ENCODE measurements around the gene CD101. TPM values are rescaled to one million over a fixed set of nuclear protein-coding genes. Genes with fewer than 3 reads are reported as not detected.

CD101 gene
- polyA plus RNA-seq, 6 donors from 2014 or later, result 0.09 to 0.86 (median 0.14) TPM; not detected in 3

DNA sequence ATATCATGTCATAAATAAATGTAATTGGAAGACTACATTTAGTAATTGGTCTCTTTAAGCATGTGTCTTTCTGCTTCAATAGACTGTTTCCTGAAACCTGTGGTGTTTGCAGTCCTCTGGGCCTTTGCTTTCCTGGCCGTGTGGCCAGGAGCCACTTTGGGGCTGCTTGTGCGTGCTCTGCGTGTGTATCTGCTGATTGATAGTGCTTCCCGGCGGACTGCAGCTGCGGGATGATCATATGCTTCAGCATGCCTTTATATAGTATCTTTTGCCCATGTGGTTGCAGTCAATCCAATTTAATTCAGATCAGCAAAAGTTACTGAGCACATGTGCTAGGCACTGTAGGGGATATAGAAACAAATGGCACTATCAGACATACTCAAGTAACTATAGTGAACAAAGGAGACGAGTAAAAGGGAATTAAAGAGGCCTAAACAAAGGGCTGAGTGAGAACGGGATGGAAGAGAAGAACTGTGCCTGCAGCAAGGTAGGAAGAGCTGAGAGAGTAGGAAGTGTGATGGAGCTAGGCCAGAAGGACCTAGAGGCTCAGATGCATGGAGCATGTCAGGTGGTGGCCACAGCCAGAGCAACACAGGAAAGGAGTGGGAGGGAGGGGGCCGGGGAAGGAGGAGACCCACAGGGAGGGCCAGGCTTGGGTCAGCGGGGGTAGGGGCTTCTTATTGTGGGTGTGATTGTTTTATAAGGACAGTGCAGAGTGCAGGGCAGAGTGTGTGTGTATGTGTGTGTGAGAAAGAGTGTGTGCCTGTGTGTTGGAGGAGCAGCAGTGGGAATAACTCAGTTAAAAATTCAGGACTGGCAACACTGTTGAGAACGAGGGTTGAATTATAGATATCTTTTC, 31.4 kb downstream of the CD101 start:
- H3K27me3 Mint-ChIP-seq, result no peaks in the 10 kb centered on the region
- H3K36me3 Mint-ChIP-seq, result no peaks in the 10 kb centered on the region
- no peak overlapping the region for H3K27ac Mint-ChIP-seq
- H3K4me1 Mint-ChIP-seq, result peaks cover 0 to 5% (median 4%) of the 10 kb centered on the region in 3 donors
- DNase-seq, result no peak
- no peak overlapping the region for H3K4me3 Mint-ChIP-seq
- no peak for ATAC-seq (ENCODE audit: low read depth in 2 of 2)
- H3K9me3 Mint-ChIP-seq, result no peaks in the 10 kb centered on the region

DNA sequence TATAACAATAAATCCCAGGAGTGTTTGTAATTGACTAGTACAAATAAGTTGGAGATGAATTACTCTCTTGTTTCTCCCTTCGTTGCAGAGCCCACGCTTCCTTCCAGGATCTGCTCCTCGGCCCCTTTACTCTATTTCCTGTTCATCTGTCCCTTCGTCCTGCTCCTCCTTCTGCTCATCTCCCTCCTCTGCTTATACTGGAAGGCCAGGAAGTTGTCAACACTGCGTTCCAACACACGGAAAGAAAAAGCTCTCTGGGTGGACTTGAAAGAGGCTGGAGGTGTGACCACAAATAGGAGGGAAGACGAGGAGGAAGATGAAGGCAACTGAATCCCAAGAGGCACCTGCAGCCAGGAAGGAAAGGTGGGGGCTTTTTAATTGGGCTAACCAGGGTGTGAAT, 32.2 kb downstream of the CD101 start:
- H3K4me1 Mint-ChIP-seq, result peaks cover 0 to 5% (median 4%) of the 10 kb centered on the region in 3 donors
- no peak for ATAC-seq (ENCODE audit: low read depth in 2 of 2)
- peak overlapping the region in 1 of 8 donors; percentile 38 for H3K4me3 Mint-ChIP-seq
- H3K27ac Mint-ChIP-seq, result no peak overlapping the region
- no peaks in the 10 kb centered on the region for H3K9me3 Mint-ChIP-seq
- no peaks in the 10 kb centered on the region for H3K27me3 Mint-ChIP-seq
- H3K36me3 Mint-ChIP-seq, result no peaks in the 10 kb centered on the region
- DNase-seq, result no peak

- no peak for DNase-seq
- Mint-ChIP-seq H3K27me3 (no peaks in the 10 kb centered on the region), H3K4me1 (peaks cover 0 to 5% (median 4%) of the 10 kb centered on the region in 3 donors), H3K4me3 (no peak overlapping the region), H3K9me3 (no peaks in the 10 kb centered on the region), H3K27ac (no peak overlapping the region), H3K36me3 (no peaks in the 10 kb centered on the region)
- ATAC-seq (ENCODE audit: low read depth in 2 of 2), result no peak
These were observed 33.3 kb downstream of the CD101 start for GRCh38 chr1:117034791-117035290.

GRCh38 chr1:117036018-117036461, 34.5 kb downstream of the CD101 start:
- no peak overlapping the region for H3K27ac Mint-ChIP-seq
- DNase-seq (no peak), ATAC-seq (ENCODE audit: low read depth in 2 of 2) (no peak)
- H3K9me3 Mint-ChIP-seq, result no peaks in the 10 kb centered on the region
- H3K27me3 Mint-ChIP-seq, result no peaks in the 10 kb centered on the region
- H3K4me1 Mint-ChIP-seq, result peaks cover 0 to 5% (median 4%) of the 10 kb centered on the region in 3 donors
- H3K36me3 Mint-ChIP-seq, result no peaks in the 10 kb centered on the region
- H3K4me3 Mint-ChIP-seq, result no peak overlapping the region

DNA sequence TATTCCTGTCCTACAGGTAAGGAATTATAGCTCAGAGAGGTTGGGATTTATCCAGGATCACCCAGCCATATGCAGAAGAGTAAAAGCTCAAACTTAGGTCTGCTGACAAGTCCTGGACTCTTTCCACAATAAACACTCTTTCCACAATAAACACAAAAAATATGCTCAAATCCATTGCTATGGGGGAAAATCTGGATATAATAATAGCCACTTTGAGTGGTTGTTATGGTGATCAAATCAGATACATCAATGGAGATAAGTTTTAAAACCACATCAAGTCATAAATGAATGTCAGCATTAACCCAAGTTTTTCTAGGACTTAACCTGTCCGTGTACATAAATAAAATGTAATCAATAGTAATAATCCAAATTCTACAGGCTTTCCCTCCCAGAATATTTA, 36.2 kb downstream of the CD101 start:
- ATAC-seq (ENCODE audit: low read depth in 2 of 2) (no peak), DNase-seq (no peak)
- Mint-ChIP-seq H3K27me3 (no peaks in the 10 kb centered on the region), H3K36me3 (no peaks in the 10 kb centered on the region), H3K4me3 (no peak overlapping the region), H3K27ac (no peak overlapping the region), H3K4me1 (peaks cover 0 to 3% (median 3%) of the 10 kb centered on the region in 3 donors), H3K9me3 (peaks cover 0 to 5% (median 0%) of the 10 kb centered on the region in 7 donors)

DNA sequence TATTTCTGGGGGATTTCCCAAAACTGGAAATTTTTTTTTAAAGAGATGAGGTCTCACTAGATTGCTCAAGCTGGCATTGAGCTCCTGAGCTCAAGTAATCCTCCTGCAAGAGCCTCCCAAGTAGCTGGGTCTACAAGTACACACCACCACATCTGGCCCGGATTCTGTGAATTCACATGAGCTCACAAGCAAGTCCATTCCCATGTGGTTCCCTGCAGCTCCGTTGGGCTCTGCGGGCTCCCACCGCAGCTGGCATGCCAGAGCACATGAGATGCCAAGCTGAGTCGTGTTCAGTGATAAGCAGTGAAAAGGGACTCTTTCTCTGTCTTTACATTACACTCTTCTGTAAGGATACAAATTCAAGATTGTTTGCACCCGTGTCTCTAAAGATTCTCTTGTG, 36.7 kb downstream of the CD101 start:
- peaks cover 0 to 5% (median 0%) of the 10 kb centered on the region in 7 donors for H3K9me3 Mint-ChIP-seq
- DNase-seq (no peak), ATAC-seq (ENCODE audit: low read depth in 2 of 2) (no peak)
- no peaks in the 10 kb centered on the region for H3K4me1 Mint-ChIP-seq
- H3K27me3 Mint-ChIP-seq, result no peaks in the 10 kb centered on the region
- H3K27ac Mint-ChIP-seq, result no peak overlapping the region
- H3K36me3 Mint-ChIP-seq, result no peaks in the 10 kb centered on the region
- H3K4me3 Mint-ChIP-seq, result no peak overlapping the region

- H3K4me1 Mint-ChIP-seq, result peaks cover 11 to 23% (median 14%) of the 10 kb centered on the region in 3 donors
- DNase-seq (no peak), ATAC-seq (ENCODE audit: low read depth in 2 of 2) (no peak)
- H3K36me3 Mint-ChIP-seq, result no peaks in the 10 kb centered on the region
- no peak overlapping the region for H3K27ac Mint-ChIP-seq
- no peaks in the 10 kb centered on the region for H3K27me3 Mint-ChIP-seq
- peaks cover 0 to 5% (median 2%) of the 10 kb centered on the region in 7 donors for H3K9me3 Mint-ChIP-seq
- no peak overlapping the region for H3K4me3 Mint-ChIP-seq
These were observed 42.7 kb downstream of the CD101 start for GRCh38 chr1:117044217-117044616.

GRCh38 chr1:117045644-117046043, 44.1 kb downstream of the CD101 start:
- Mint-ChIP-seq H3K4me1 (peaks cover 26 to 36% (median 29%) of the 10 kb centered on the region in 3 donors), H3K27ac (peak overlapping the region in 2 of 6 donors; percentile 33 to 37)

GRCh38 chr1:117046781-117047180, 45.2 kb downstream of the CD101 start:
- H3K4me1 Mint-ChIP-seq, result peaks cover 35 to 44% (median 40%) of the 10 kb centered on the region in 3 donors
- peaks cover 0 to 4% (median 0%) of the 10 kb centered on the region in 7 donors for H3K9me3 Mint-ChIP-seq
- no peak for ATAC-seq (ENCODE audit: low read depth in 2 of 2)
- no peak overlapping the region for H3K4me3 Mint-ChIP-seq
- peak overlapping the region in 1 of 6 donors; percentile 12 for H3K27ac Mint-ChIP-seq
- no peaks in the 10 kb centered on the region for H3K36me3 Mint-ChIP-seq
- no peaks in the 10 kb centered on the region for H3K27me3 Mint-ChIP-seq
- DNase-seq, result no peak

More at GRCh38 chr1:117045644-117046043, 44.1 kb downstream of the CD101 start:
- ATAC-seq (ENCODE audit: low read depth in 2 of 2) (no peak), DNase-seq (no peak)
- no peaks in the 10 kb centered on the region for H3K36me3 Mint-ChIP-seq
- H3K4me3 Mint-ChIP-seq, result no peak overlapping the region
- no peaks in the 10 kb centered on the region for H3K27me3 Mint-ChIP-seq
- peaks cover 0 to 5% (median 2%) of the 10 kb centered on the region in 7 donors for H3K9me3 Mint-ChIP-seq

DNA sequence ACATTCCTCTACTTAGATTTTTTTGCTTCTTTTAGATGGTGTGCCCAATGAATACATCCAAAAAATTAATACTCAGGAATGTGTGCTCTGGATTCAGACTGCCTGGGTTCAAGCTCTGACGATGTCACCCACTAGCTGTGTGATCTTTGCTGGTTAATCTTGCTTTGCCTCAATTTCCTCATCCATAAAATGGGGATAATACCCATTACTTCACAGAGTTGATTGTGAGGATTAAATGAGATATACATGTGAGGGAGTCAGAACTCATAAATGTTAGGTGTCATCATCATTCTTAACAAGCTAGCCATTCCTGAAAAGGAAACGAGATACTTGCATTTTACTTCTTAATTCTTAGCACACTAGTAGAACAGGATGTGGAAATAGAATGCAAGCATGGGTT, 45.7 kb downstream of the CD101 start:
- no peaks in the 10 kb centered on the region for H3K27me3 Mint-ChIP-seq
- peak overlapping the region in 2 of 6 donors; percentile 25 to 96 for H3K27ac Mint-ChIP-seq
- H3K9me3 Mint-ChIP-seq, result peaks cover 0 to 4% (median 0%) of the 10 kb centered on the region in 7 donors
- peaks cover 39 to 44% (median 44%) of the 10 kb centered on the region in 3 donors for H3K4me1 Mint-ChIP-seq
- H3K36me3 Mint-ChIP-seq, result no peaks in the 10 kb centered on the region
- H3K4me3 Mint-ChIP-seq, result peak overlapping the region in 1 of 8 donors; percentile 45
- DNase-seq (no peak), ATAC-seq (ENCODE audit: low read depth in 2 of 2) (no peak)

DNA sequence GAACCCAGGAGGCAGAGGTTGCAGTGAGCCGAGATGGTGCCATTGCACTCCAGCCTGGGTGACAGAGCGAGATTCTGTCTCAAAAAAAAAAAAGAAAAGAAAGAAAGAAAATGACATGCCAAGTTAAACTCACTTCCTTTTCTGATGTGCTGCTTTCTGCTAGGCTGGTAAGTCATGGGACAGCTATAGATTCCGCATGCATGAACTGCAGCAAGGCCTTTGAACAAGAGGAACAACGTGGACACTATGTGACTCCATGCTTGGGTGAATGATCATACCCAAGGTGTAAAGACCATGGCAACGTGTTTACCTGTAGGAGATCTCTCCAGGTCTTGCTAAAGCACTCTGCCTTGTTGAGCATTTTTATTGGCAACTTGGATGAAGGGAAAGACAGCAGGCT, 48.3 kb downstream of the CD101 start:
- Mint-ChIP-seq H3K27ac (peak overlapping the region; percentile 67 to 98 (median 95)), H3K4me3 (peak overlapping the region in 6 of 8 donors; percentile 2 to 76 (median 68)), H3K9me3 (no peaks in the 10 kb centered on the region), H3K27me3 (no peaks in the 10 kb centered on the region), H3K36me3 (no peaks in the 10 kb centered on the region), H3K4me1 (peaks cover 41 to 44% (median 44%) of the 10 kb centered on the region in 3 donors)
- DNase-seq (peak; percentile 61), ATAC-seq (ENCODE audit: low read depth in 2 of 2) (peak; percentile 68 to 69)

- DNase-seq (peak; percentile 19), ATAC-seq (ENCODE audit: low read depth in 2 of 2) (no peak)
- Mint-ChIP-seq H3K4me1 (peaks cover 38 to 44% (median 41%) of the 10 kb centered on the region in 3 donors), H3K27ac (peak overlapping the region; percentile 2 to 98 (median 88)), H3K27me3 (no peaks in the 10 kb centered on the region), H3K4me3 (peak overlapping the region; percentile 1 to 95 (median 68)), H3K9me3 (no peaks in the 10 kb centered on the region), H3K36me3 (no peaks in the 10 kb centered on the region)
These were observed 49.9 kb downstream of the CD101 start for GRCh38 chr1:117051224-117052064.

DNA sequence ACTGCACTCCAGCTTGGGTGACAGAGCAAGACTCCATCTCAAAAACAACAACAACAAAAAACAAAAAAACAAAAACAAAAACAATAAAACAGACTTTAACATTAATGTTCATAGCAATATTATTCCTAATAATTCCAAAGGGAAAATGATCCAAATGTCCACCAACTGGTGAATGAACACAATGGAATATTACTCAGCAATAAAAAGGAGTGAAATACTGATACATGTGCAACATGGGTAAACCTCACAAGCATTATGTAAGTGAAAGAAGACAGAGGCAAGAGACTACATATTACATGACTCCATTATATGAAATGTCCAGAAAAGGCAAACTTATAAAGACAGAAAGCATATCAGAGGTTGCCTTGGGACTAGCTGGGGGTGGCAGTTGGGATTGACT, 52.5 kb downstream of the CD101 start:
- peaks cover 27 to 37% (median 36%) of the 10 kb centered on the region in 3 donors for H3K4me1 Mint-ChIP-seq
- H3K9me3 Mint-ChIP-seq, result no peaks in the 10 kb centered on the region
- DNase-seq (no peak), ATAC-seq (ENCODE audit: low read depth in 2 of 2) (no peak)
- no peak overlapping the region for H3K27ac Mint-ChIP-seq
- no peaks in the 10 kb centered on the region for H3K27me3 Mint-ChIP-seq
- no peak overlapping the region for H3K4me3 Mint-ChIP-seq
- no peaks in the 10 kb centered on the region for H3K36me3 Mint-ChIP-seq
